Measurements from ENCODE around the gene PSORS1C2. TPM values are rescaled to one million over a fixed set of nuclear protein-coding genes. Genes with fewer than 3 reads are reported as not detected.

Gene PSORS1C2
- polyA plus RNA-seq, 1 of the 3 experiments (the other 2 are of a cell fraction), result not detected

DNA sequence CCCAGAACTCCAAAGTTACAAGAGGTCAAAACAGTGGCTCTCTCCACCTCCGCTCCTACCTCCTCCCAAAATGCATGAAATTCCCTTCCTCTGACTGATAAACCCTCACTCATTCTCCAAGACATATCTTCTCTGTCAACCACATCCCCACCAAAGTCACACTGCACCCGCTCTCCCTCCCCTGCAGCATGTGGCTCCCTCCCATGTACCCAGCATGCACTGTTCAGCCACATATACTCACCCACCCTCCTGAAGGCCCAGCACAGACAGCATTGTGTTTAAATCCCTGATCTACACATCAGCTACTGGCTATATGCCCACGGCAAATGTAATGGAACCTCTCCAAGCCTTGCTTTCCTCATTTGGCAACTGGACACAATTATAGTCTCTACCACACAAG lies 37.1 kb upstream of the PSORS1C2 start:
- ChIA-PET POLR2A (no interaction called here), CTCF (interaction anchor here (1.0 to 2.6 kb wide), 2 partner anchors 16 to 39 kb away, joined by 3 to 9 read pairs; no protein-coding TSS in a partner anchor)
- no peak overlapping the region for H3K27ac ChIP-seq (ENCODE audit: low read depth in 2 of 2, low read length in 1 of 2)

DNA sequence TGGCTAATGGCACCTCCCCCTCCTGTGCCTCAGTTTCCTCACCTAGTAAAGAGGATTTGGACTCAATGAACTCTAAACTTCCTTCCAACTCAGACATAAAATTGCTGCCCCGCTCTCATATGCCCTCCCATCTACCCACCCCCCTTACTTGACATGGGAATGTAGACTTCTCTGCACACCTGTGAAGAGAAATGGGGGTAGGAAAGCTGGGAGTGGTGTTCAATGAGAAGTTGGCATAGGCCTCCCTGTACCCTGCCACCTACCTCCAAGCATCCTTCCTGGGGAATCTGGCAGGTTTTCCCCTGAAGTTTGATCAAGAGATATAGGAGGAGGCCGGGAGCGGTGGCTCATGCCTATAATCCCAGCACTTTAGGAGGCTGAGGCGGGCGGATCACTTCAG lies 35.5 kb upstream of the PSORS1C2 start:
- no peaks in the 10 kb centered on the region for H3K4me1 ChIP-seq (ENCODE audit: control insufficient read depth in 1 of 2, insufficient read depth in 2 of 2, low read depth in 1 of 2, low read length in 1 of 2)
- ChIA-PET CTCF (interaction anchor here (0.8 to 2.6 kb wide), 3 partner anchors 19 to 192 kb away, joined by 3 to 9 read pairs (median 3); no protein-coding TSS in a partner anchor), POLR2A (no interaction called here)
- H3K4me2 ChIP-seq, result no peak overlapping the region
- no peaks in the 10 kb centered on the region for H3K36me3 ChIP-seq (replicated peaks in 1 of 2; ENCODE audit: control insufficient read depth in 1 of 2, insufficient read depth in 2 of 2, low read length in 1 of 2)
- no peak overlapping the region for H3K27ac ChIP-seq (ENCODE audit: low read depth in 2 of 2, low read length in 1 of 2)
- no peaks in the 10 kb centered on the region for H3K9me2 ChIP-seq
- no peaks in the 10 kb centered on the region for H3K27me3 ChIP-seq (ENCODE audit: insufficient read depth)
- TF ChIP-seq MXI1 (IDR thresholded peaks at IDR 0.05; ENCODE audit: low read depth, low read length) (no peak), RAD21 (IDR thresholded peaks at IDR 0.05; ENCODE audit: low read length) (no peak), RCOR1 (IDR thresholded peaks at IDR 0.05; ENCODE audit: low read length) (no peak), RFX5 (IDR thresholded peaks at IDR 0.05; ENCODE audit: low read length) (no peak), TCF12 (IDR thresholded peaks at IDR 0.05) (no peak), TEAD4 (IDR thresholded peaks at IDR 0.05; ENCODE audit: borderline replicate concordance, insufficient read depth) (no peak), USF2 (IDR thresholded peaks at IDR 0.05; ENCODE audit: borderline replicate concordance, low read depth, low read length) (no peak), POLR2AphosphoS5 (IDR thresholded peaks at IDR 0.05; ENCODE audit: low read depth, low read length) (no peak), FOSL2 (IDR thresholded peaks at IDR 0.05; ENCODE audit: borderline replicate concordance, low read depth) (no peak), GATA2 (CRISPR knock-in tag; IDR thresholded peaks at IDR 0.05) (no peak), GABPA (IDR thresholded peaks at IDR 0.05; ENCODE audit: low read depth) (no peak), IRF3 (IDR thresholded peaks at IDR 0.05; ENCODE audit: low read depth, low read length) (no peak), NRF1 (IDR thresholded peaks at IDR 0.05; ENCODE audit: low read depth, low read length) (no peak), SMC3 (IDR thresholded peaks at IDR 0.05; ENCODE audit: low read depth, low read length) (no peak)
- TF ChIP-seq, protein P1, sequence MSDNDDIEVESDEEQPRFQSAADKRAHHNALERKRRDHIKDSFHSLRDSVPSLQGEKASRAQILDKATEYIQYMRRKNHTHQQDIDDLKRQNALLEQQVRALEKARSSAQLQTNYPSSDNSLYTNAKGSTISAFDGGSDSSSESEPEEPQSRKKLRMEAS (IDR thresholded peaks at IDR 0.05; ENCODE audit: low read depth), result no peak
- TF ChIP-seq, protein P2, sequence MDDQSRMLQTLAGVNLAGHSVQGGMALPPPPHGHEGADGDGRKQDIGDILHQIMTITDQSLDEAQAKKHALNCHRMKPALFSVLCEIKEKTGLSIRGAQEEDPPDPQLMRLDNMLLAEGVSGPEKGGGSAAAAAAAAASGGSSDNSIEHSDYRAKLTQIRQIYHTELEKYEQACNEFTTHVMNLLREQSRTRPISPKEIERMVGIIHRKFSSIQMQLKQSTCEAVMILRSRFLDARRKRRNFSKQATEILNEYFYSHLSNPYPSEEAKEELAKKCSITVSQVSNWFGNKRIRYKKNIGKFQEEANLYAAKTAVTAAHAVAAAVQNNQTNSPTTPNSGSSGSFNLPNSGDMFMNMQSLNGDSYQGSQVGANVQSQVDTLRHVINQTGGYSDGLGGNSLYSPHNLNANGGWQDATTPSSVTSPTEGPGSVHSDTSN (IDR thresholded peaks at IDR 0.05), result no peak
- H2AFZ ChIP-seq (ENCODE audit: low read depth), result no peak overlapping the region
- no peaks in the 10 kb centered on the region for H3F3A ChIP-seq (replicated peaks; ENCODE audit: insufficient read depth)
- WGBS (ENCODE audit: low lambda C conversion rate), result 89% methylated on average over 5 of the region's 5 CpGs
- no peak for DNase-seq
- H4K20me1 ChIP-seq (ENCODE audit: insufficient read depth), result no peaks in the 10 kb centered on the region
- H3K9me3 ChIP-seq, result no peaks in the 10 kb centered on the region
- no peak overlapping the region for H3K9ac ChIP-seq
- H3K79me2 ChIP-seq (ENCODE audit: insufficient read depth), result no peaks in the 10 kb centered on the region
- no peak overlapping the region for H3K4me3 ChIP-seq (ENCODE audit: low read depth in 2 of 2, low read length in 1 of 2)

More for the DNA sequence above, 37.1 kb upstream of the PSORS1C2 start:
- Histone ChIP-seq H2AFZ (ENCODE audit: low read depth) (no peak overlapping the region), H3K27me3 (ENCODE audit: insufficient read depth) (no peaks in the 10 kb centered on the region), H3K9me2 (no peaks in the 10 kb centered on the region), H3K36me3 (replicated peaks in 1 of 2; ENCODE audit: control insufficient read depth in 1 of 2, insufficient read depth in 2 of 2, low read length in 1 of 2) (no peaks in the 10 kb centered on the region), H3F3A (replicated peaks; ENCODE audit: insufficient read depth) (no peaks in the 10 kb centered on the region), H3K4me3 (ENCODE audit: low read depth in 2 of 2, low read length in 1 of 2) (no peak overlapping the region), H3K4me2 (no peak overlapping the region), H3K4me1 (ENCODE audit: control insufficient read depth in 1 of 2, insufficient read depth in 2 of 2, low read depth in 1 of 2, low read length in 1 of 2) (no peaks in the 10 kb centered on the region), H3K79me2 (ENCODE audit: insufficient read depth) (no peaks in the 10 kb centered on the region), H3K9me3 (no peaks in the 10 kb centered on the region), H4K20me1 (ENCODE audit: insufficient read depth) (no peaks in the 10 kb centered on the region), H3K9ac (no peak overlapping the region)
- WGBS (ENCODE audit: low lambda C conversion rate), result 71% methylated on average over 3 of the region's 3 CpGs
- DNase-seq, result no peak
- TF ChIP-seq, protein P3, sequence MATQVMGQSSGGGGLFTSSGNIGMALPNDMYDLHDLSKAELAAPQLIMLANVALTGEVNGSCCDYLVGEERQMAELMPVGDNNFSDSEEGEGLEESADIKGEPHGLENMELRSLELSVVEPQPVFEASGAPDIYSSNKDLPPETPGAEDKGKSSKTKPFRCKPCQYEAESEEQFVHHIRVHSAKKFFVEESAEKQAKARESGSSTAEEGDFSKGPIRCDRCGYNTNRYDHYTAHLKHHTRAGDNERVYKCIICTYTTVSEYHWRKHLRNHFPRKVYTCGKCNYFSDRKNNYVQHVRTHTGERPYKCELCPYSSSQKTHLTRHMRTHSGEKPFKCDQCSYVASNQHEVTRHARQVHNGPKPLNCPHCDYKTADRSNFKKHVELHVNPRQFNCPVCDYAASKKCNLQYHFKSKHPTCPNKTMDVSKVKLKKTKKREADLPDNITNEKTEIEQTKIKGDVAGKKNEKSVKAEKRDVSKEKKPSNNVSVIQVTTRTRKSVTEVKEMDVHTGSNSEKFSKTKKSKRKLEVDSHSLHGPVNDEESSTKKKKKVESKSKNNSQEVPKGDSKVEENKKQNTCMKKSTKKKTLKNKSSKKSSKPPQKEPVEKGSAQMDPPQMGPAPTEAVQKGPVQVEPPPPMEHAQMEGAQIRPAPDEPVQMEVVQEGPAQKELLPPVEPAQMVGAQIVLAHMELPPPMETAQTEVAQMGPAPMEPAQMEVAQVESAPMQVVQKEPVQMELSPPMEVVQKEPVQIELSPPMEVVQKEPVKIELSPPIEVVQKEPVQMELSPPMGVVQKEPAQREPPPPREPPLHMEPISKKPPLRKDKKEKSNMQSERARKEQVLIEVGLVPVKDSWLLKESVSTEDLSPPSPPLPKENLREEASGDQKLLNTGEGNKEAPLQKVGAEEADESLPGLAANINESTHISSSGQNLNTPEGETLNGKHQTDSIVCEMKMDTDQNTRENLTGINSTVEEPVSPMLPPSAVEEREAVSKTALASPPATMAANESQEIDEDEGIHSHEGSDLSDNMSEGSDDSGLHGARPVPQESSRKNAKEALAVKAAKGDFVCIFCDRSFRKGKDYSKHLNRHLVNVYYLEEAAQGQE (IDR thresholded peaks at IDR 0.05; ENCODE audit: low read depth, low read length), result no peak
- TF ChIP-seq FOXJ3 (CRISPR knock-in tag; IDR thresholded peaks at IDR 0.05), result no peak
